GOT3 (cell line): Measurements from ENCODE around the gene NAPSA.
"Not testable (repeated sequence)": the region's sequence is repeated elsewhere in the genome, so short reads cannot be mapped to it uniquely, and the experiment has no call there.

Experiments
- DNase-seq: peaks from one replicate; lab custom pipeline; 2025; ENCODE audit warnings: mixed read lengths; lab: John Stamatoyannopoulos, UW

Gene NAPSA

DNA sequence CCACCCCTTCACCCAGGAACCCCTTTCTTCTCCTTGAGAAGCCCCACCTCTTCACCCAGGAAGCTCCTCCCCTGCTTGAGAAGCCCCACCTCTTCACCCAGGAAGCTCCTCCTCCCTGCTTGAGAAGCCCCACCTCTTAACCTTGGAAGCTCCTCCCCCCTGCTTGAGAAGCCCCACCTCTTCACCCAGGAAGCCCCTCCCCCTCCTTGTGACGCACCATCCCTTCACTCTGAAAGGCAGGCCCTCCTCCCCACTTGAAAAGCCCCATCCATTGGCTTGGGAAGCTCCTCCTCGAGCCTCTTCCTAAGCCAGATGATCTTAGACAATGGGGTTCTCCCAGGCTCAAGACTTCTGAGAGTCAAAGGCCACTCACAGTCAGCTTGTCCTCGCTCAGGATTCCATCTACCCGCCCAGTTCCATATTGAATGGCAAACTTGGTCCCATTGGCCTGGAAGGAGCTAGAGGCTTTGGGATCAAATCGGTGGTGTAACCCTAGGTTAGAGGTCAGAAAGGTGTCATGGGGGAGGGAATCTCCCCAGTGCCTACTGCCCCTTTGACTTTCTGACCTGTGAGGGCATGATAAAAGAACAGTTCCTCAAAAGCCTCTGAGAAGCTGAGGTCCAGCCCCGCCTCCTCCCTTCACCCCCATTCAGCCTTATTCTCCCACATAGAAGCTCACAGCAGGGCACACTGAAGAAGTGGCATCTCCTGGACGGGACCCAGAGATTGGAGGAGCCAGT, 4.0 kb downstream of the NAPSA start:
- DNase-seq: no peak

DNA sequence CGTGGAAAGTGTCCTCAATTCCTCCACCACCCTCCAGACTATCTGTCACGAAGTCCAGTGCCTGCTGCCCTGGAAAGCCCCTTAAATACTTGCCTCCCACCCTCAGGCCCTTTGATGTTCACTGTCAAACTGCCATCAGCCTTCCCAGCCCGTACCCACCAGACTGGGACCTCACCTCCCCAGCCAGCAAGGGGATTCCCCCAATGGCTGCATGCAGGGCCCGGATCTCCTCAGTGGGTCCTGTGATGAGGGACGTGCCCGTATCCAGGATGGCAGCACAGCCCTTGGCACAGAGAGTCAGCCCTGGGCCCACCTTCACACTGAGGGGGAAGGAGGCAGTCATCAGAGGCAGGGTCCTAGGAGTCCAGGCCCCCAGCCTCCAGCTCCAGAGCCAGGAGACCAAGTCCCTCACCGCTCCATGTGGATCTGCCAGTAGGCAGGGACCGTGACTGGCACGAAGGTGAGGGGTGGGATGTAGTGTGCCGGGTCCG, 6.1 kb downstream of the NAPSA start:
- no peak for DNase-seq

DNA sequence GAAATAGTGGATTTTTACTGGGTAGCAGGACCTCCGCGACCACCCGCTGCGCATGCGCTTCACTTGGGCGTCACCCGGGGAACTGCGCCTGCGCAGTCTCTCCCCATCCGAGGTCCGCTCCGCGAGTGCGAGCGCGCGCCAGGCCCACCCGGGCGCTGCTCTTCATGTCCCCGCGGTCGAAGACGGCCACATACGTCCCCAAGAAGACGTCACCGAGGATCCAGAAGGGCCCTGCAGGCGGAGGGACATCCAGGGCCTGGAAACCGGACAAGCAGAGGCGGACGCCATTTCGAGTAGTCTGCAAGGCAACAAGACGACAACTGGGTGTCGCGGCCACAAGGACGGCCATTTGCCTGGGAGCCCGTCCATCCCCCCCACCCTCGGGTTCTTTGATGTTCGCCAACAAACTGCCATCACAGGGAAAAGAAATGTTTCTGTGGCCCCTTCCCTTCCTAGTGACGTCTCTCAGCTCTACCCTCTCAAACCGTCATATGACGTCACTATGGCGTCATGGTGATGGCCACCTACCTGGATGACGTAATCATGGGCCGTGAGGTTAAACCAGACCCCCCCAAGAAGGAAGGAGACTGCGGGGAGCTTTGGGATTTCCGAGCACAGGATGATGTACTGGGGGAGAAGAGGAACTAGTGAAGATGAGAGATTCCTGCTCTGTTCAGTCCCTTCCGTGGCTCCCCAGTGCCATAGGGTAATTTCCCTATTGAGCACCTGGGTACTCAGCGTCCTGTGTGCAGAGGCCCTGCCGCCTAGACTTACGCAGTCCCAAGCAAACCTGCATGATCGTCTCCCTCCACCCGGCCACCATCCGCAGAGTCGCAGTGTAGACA, 6.7 kb downstream of the NAPSA start:
- peak; percentile 46 for DNase-seq

DNA sequence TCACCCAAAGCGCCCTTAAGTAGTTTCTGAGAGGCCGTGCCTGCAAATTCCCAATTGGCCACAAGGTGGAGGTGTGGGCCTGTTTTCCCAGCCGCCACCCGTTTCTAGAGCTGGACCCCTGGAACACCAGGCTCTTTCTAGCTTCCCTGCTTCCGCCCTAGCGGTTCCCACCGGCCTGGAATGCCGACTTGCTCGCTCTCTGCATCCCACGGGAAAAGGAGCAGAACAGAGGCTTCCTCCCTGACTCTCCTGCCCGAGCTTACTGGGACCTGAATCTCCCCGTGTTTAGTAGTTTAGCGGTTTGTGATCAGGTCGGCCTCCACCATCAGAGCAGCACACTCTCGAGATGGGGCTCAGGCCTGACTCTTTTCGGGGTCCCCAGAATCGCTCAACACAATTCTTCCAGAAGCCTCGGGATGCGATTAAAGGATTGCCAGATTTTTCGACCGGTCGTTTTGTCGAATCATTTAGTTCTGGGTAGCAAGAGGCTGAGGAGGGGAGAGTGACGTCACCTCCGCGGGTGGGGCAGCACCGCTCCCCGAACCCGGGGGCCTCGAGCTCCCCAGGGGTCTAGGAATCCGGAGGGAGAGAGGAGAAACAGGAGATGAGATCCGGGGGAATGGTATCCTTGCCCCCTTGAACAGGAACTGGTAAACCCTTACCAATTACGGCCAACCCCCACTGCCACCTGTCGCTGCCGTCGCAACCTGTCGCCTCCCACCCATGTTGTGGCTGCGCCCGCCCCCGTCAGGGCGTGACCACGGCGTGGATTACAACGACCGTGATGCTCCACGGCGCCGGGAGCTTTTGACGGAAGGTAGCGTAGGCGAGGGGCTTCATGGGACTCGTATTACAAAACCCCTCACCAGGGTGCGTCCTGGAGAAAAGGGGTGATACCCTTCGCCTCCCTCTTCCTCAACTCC, 8.0 kb downstream of the NAPSA start:
- DNase-seq: peak; percentile 27

DNA sequence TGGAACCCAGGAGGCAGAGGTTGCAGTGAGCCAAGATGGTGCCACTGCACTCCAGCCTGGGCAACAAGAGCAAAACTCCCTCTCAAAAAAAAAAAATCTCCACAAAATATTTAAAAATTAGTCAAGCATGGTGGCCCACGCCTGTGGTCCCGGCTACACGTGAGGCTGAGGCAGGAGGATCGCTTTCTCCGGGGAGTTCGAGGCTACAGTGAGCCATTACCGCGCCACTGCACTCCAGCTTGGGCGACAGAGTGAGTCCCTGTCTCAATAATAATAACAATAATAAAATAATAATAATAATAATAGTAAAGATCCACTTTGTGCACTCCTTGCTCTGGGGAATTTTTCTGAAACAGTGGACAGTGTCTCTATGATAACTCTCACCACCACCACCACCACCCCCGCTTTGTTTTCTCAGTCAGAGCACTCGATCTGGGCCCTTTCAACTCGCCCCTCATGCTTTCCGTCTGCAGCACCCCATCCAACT, 8.7 kb downstream of the NAPSA start:
- DNase-seq: no peak

DNA sequence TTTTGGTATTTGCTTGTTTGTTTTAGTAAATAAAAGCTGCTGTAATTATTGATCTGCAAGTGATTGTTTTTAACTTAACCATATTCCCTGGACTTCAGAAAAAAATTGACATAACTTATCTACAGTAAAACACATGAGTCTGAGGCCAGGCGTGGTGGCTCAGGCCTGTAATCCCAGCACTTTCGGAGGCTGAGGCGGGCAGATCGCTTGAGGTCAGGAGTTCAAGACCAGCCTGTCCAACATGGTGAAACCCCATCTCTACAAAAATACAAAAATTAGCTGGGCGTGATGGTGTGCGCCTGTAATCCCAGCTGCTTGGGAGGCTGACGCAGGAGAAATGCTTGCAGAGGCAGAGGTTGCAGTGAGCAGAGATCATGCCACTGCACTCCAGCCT, 12.0 kb downstream of the NAPSA start:
- not testable (repeated sequence) for DNase-seq

DNA sequence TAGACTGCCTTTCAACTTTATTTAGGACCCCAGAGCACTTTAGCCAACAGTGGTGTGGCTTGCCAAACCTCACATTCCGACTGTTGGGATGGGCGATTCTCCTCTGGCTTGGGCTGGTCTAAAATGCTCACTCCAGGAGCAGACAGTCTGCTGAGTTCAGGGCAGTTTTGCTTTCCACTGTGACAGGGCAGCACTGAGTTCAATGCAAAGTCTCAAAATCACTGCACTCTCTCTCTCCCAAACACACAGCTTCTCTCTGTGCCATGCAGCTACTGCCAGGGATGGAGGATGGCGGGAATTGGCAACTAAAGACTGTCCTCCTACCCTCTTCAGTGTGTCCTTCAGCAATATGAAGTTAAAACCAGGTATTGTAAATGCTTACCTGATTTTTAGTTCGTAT, 13.2 kb downstream of the NAPSA start:
- no peak for DNase-seq

DNA sequence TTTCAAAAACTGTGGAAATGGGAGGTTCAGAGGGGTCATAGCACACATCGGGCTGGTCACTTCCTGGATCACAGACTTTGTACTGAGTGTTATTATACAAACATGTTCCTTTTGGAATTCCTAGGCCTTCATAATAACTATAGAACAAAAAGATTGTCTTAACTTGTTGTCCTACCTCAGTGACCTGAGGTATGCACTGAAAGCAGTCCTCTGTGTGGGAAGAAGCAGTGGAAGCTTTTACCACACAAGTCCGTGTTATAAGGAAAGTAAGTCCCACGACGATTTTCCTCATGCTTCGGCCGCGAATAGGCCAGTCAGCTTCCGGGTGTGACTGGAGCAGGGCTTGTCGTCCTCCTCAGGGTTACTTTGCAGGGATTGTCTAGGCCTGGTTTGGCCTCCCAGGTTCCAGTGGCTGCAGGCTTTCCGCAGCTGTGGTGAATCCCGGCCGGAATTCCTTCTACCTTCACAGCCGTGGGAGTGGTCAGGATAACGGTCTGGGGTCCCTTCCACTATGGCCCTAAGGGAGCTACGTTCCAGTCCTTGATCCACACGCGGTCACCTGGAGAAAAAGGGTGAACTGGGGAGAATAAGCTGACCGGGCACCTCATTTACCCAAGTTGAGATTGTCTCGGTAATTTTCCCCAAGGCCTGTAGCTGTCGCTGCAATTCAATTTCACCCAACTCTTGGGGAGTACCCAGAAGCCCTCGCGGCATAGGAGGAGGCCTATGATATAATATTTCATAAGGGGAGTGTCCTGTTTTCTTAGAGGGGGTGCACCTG, 16.0 kb downstream of the NAPSA start:
- DNase-seq: no peak

DNA sequence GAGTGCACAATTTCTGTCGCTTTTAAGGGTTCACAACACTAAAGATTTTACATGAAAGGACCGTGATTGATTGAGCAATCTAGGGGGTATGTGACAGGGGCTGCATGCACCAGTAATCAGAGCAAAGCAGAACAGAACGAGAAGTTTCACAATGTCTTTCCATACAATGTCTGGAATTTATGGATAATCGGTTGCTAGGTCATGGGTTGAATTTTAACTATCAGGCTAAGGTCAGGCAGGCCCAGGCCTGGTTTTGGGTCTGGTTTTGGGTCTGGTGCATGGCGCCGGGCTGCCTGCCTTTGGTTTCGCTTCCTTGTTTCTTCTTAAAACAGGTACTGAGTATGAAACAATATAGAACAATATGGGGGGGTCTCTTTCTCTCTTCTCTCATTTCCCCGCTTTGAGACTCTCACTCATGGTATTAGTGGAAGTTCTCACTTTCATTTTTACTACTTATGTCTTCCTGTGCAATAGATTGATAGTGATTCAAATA, 18.3 kb downstream of the NAPSA start:
- DNase-seq: not testable (repeated sequence)

DNA sequence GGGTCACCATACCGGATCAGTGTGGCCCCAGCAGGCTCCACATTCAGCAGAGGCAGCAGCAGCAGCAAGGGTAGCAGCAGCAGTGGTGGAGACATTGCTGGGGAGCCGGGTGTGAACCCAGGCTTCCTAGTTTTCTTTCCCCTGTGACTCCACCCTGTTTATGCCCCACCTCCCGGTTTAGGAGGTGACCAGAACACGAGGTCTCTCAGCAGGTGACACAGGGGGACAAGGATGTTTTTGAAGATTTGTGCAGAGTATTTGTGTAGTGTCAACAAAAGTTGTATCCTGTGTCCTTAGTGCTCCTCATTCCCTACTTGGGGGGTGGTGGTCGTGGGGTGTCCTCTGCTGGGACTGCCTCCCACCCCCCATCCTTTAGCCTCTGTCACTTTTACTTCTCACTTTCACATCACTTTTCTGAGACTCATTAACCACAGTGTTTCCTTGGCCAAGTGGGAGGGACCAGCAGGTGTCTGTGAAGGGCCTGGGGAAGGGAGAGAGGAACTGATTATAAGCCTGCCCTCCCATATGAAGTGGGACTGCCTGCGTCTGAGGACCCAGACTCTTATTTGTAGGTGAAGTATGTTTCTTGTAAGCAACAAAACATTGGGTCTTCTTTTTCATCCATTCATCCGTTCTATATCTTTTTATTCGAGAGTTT, 20.6 kb downstream of the NAPSA start:
- DNase-seq: no peak

DNA sequence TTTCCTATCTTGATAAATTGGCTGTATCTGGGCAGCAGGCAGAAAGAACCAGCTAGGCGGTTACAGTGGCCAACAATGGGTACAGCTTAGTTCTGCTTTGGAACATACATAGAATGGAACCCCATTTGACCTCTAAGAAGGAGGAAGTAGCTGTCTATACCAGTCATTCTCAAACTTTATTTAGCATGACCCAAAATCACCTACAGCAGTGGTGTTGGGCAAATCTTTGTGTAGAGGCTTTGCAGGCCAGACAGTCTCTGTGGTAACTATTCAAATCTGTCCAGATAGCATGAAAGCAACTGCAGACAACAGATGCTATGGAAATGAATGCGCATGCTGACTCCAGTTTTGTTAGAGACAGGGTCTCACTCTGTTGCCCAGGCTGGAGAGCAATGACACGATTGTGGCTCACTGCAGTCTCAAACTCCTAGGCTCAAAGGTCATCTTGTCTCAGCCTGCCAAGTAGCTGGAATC, 24.3 kb downstream of the NAPSA start:
- DNase-seq: no peak

DNA sequence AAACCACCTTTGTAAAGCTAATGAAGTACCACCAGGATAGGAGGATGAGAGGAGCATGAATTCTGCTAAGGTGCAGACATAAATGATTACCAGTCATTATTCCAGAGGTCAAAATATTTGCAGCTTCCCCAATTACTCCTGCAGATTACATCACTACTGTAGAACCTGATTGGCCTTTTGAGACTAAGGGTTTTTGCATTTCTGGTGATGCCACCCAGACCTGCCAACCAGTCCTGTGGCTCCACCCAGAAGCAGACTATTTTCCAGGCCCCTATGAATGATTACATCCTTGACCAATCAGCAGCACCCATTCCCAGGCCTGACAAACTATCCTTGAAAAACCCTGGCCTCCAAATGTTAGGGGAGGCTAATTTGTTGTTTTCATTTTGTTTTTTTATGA, 25.1 kb downstream of the NAPSA start:
- no peak for DNase-seq

DNA sequence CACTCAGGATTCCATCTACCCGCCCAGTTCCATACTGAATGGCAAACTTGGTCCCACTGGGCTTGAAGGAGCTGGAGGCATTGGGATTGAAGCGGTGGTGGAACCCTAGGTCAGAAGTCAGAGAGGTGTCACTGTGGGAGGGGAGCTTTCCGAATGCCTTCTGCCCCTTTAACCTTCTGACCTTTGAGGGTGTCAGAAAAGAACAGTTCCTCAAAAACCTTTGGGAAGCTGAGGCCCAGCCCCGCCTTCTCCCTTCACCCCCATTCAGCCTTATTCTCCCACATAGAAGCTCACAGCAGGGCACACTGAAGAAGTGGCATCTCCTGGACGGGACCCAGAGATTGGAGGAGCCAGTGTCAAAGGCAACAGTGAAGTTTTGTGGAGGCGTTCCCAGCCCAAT, 28.4 kb downstream of the NAPSA start:
- DNase-seq: not testable (repeated sequence)

DNA sequence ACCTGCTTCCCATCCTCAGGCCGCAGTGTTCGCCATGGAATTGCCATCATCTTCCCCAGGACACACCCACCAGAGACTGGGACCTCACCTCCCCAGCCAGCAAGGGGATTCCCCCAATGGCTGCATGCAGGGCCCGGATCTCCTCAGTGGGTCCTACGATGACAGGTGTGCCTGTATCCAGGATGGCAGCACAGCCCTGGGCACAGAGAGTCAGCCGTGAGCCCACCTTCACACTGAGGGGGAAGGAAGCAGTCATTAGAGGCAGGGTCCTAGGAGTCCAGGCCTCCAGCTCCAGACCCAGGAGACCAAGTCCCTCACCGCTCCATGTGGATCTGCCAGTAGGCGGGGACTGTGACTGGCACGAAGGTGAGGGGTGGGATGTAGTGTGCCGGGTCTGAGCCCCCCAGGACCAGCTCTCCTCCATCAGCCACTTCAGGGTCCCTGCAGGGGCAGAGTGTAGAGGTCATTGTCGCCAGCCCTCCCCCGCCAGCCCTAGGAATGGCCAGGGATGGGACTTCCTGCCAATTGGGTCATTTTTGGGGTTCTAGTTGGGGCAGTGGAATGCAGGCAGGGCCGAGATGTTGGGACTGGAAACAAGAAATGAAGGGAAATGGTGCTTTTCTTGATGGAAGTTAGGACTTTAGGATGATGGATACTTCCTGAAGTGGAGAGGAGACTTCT, 30.6 kb downstream of the NAPSA start:
- no peak for DNase-seq

DNA sequence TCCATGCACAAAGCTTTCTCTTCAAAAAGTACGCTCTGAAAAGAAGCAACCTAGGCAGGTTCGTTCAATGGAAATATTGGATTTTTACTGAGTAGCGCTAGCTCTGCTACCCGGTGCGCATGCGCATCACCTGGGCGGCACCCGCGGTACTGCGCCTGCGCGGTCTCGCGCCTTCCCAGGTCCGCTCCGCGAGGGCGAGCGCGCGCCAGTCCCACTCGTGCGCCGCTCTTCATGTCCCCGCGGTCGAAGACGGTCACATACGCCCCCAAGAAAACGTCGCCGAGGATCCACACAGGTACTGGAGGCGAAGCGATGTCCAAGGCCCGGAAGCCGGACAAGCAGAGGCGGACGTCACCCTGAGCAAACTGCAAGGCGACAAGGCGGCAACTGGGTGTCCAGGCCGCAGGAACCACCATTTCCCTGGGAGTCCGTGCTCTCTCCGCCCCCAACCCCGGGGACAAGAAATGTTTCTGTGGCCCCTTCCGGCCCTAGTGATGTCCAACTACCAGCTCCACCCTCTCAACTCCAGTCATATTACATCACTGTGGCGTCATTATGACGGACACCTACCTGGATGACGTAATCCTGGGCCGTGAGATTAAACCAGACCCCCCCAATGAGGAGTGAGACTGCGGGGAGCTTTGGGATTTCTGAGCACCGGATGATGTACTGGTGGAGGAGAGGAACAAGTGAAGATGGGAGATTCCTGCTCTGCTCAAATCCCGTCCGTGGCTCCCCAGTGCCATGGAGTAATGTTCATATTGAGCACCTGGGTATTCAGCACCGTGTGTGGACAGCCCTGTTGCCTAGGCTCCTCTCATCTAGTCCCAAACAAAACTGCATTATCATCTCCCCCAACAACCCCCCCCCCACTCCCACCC, 31.5 kb downstream of the NAPSA start:
- DNase-seq: no peak

DNA sequence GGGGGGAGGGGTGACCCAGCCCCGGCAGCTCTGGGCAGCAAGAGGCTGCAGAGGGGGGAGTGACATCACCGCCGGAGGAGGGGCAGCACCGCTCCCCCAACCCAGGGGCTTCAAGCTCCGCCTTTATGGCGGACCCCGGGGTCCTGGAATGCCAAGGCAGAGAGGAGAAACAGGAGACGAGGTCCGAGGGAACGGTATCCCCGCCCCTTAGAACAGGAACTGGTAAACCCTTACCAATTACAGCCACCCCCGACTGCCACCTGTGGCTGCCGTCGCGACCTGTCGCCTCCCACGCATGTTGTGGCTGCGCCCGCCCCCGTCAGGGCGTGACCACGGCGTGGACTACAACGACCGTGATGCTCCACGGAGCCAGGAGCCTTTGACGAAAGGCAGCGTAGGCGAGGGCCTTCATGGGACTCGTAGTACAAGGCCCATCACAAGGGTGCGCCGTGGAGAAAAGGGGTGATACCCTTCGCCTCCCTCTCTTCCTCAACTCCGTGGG, 32.2 kb downstream of the NAPSA start:
- no peak for DNase-seq

DNA sequence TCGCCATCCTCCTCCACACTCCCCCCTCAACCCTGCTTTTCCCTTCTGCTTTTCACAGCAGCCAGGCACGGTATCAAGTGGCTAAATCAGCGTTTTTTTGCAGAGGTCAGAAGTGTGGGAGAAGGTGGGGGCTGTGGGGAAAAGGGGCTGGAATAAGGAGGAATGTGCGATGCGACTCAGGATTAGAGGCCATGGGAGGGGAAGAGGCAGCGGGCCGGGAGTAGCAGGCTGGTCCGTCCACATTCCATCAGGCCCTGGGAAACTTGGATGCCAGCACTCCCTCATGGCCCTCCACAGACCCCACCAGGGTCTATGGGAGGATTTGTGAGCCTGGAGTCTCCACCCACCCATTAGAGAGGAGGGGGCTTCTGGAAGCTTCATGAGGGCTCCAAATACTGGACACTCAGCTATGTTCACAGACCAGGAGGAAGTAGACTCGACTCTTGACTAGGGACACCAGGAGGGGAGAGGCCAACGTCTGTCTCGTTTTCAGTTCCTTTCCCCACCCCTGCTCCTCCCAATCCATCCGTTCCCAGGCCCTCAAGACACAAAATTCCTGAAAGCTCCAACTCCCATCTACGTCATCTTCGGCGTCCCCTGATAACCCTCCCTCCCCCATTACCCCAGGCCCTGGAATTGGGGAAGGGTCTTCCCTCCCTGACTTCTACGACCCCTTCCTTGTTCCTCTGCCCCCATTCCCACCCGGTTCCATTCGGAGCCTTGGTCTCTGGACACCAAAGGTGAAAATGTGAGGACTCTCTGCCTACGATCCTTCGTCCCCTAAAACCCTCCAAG, 33.0 kb downstream of the NAPSA start:
- no peak for DNase-seq

DNA sequence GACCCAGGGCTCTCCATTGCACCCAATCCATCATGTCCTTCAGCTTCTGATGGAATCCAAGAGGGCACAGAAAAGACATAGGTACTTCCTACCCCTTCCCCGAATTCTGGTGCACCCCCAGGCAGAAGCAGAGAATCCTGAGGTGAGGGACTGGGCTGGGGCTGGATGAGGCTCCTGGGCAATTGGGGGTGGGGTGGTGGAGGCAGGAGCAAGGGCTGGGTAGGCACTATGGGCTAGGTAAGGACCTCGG, 33.5 kb downstream of the NAPSA start:
- no peak for DNase-seq
